ENCODE measurements around the gene FA2H.

Gene FA2H

DNA sequence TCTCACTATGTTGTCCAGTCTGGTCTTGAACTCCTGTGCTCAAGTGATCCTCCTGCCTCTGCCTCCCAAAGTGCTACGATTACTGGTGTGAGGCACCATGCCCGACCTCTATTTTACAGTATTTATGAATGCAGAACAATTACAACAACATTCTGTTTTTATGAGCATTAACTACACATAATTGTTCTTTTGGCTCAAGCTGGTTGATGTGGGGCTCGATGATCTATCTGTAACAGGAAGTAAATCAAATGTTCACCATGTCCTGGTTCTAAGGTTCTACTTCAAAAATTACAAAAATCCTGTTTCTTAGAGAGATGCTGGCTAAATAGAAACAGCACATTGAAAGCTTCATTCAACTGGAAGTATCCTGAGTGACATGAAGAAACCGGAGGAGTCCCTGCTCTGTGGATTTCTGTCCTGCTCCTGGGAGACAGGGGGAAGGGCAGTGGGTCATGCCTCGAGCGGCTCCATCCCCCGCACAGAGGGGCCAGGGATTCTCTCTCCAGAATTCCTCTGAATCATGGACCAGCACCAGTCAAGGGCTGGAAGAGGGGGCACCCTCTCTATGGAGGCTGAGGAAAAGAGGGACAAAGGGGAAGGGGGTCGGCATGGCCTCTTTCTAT lies 31.5 kb downstream of the FA2H start:
- Mint-ChIP-seq H3K4me1 (ENCODE audit: low read depth) (no peaks in the 10 kb centered on the region), H3K36me3 (ENCODE audit: low read depth) (no peaks in the 10 kb centered on the region), H3K4me3 (no peak overlapping the region)

DNA sequence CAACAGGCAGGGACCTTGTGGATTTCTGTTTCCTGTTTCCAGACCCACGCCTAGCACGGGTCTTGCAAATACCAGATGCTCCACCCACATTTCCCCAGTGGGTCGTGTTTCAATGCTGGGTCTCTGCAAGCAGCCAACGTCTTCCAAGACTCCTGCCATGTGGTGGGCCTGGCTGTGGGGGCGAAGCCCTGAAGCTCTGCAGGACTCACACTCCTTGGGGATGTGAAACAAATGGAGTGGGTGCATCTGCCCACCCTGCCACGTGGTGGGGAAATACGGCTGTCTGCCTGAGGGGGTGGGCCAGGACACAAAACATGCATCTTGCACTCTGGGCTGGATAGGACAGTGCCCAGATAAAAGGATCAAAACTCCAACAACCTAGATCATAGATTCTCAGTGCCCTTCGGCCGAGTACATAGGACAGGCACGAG lies 32.6 kb downstream of the FA2H start:
- no peaks in the 10 kb centered on the region for H3K4me1 Mint-ChIP-seq (ENCODE audit: low read depth)
- no peak overlapping the region for H3K27ac Mint-ChIP-seq

More for the DNA sequence above, 31.5 kb downstream of the FA2H start:
- Mint-ChIP-seq H3K9me3 (no peaks in the 10 kb centered on the region), H3K27me3 (no peaks in the 10 kb centered on the region), H3K27ac (no peak overlapping the region)

DNA sequence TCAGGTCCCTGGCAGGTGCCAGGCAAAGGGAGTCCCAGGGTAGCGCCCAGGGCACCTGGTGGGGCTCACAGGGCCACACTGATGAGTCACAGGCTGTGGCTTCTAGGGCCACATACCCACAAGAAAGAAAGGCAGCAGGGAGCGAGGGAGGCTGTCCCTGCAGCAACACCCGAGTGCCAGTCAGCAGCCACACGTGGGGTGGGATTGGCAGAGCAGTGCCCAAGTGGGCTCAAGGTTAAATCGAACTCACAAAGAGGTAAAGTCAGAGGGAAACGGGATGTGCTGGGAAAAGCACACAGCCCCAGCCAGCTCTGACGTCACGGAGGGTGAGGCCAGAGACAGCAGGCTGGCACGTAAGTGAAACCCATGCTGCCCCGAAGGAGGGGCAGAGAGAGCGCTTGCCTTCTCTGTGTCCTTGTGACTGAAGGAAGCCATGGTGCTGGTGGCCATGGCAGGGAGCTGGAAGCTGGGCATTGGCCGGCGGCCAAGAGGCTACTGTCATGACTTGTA lies 33.8 kb downstream of the FA2H start:
- no peaks in the 10 kb centered on the region for H3K4me1 Mint-ChIP-seq (ENCODE audit: low read depth)
- H3K36me3 Mint-ChIP-seq (ENCODE audit: low read depth), result no peaks in the 10 kb centered on the region
- H3K9me3 Mint-ChIP-seq, result no peaks in the 10 kb centered on the region
- no peak overlapping the region for H3K27ac Mint-ChIP-seq
- H3K27me3 Mint-ChIP-seq, result no peaks in the 10 kb centered on the region
- H3K4me3 Mint-ChIP-seq, result no peak overlapping the region

More for the DNA sequence above, 32.6 kb downstream of the FA2H start:
- H3K9me3 Mint-ChIP-seq, result no peaks in the 10 kb centered on the region
- no peak overlapping the region for H3K4me3 Mint-ChIP-seq
- H3K27me3 Mint-ChIP-seq, result no peaks in the 10 kb centered on the region
- H3K36me3 Mint-ChIP-seq (ENCODE audit: low read depth), result no peaks in the 10 kb centered on the region

DNA sequence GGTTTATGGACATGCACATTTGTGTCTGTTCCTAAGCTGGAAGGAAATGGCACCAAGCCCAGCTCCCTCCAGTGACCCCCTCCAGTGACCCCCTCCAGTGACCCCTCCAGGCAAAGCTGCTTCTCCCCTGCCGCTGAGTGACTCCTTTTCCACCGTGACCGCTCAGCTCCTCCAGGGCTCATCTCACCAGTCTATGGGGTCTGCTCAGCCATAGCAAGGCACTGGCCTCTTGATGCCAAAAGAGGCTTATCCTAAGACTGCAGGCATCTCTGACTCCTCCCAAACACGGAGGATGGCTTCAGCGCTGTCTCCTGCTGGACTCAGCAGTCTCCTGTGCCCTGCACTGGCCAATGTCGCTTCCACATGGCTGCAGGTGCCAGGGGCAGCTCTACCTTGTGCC lies 35.3 kb downstream of the FA2H start:
- H3K36me3 Mint-ChIP-seq (ENCODE audit: low read depth), result no peaks in the 10 kb centered on the region
- no peaks in the 10 kb centered on the region for H3K4me1 Mint-ChIP-seq (ENCODE audit: low read depth)
- no peaks in the 10 kb centered on the region for H3K27me3 Mint-ChIP-seq
- no peak overlapping the region for H3K4me3 Mint-ChIP-seq
- H3K27ac Mint-ChIP-seq, result no peak overlapping the region
- H3K9me3 Mint-ChIP-seq, result no peaks in the 10 kb centered on the region

DNA sequence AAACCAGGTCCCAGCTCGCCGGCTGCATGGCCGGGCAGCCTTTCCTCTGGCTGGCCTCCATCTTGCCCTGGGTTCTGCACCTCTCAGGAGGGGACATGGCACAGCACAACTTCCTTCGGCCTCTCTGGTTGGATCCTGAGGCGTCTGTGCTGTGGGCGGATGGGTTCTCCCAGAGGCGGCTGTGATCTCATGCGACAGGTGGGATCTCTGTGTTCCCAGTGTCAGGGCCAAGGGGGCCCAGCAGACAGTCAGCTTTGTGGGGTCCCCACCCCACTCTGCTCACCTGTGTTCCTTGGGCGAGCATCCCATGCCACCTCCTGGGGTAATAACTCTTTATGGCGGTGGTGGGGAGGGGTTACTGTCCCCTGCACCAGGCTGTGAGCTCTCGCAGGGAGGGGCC lies 35.8 kb downstream of the FA2H start:
- no peaks in the 10 kb centered on the region for H3K4me1 Mint-ChIP-seq (ENCODE audit: low read depth)
- no peaks in the 10 kb centered on the region for H3K9me3 Mint-ChIP-seq
- H3K27me3 Mint-ChIP-seq, result no peaks in the 10 kb centered on the region
- H3K4me3 Mint-ChIP-seq, result no peak overlapping the region
- no peak overlapping the region for H3K27ac Mint-ChIP-seq
- no peaks in the 10 kb centered on the region for H3K36me3 Mint-ChIP-seq (ENCODE audit: low read depth)

DNA sequence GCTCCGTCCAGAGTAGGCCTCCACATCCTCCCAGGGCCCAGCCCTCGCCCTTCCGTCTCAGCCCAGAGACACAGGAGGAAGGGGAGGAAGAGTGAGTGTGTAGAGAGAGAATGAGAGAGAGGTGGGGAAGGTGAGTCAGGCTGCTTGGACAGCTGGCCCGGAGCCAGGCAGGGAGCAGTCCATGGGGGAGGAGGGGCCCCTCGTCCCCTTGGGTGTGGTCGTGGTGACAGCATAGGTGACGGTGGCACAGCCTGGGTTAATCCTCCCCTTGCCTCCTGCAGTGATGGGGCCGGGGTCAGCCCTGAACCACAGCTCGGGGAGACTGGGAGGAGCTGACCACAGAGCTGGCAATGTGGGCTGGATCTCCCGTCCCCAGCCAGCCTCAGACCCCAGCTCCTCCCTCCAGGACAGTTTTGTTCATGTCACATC lies 36.5 kb downstream of the FA2H start:
- Mint-ChIP-seq H3K4me1 (ENCODE audit: low read depth) (no peaks in the 10 kb centered on the region), H3K27ac (no peak overlapping the region), H3K9me3 (no peaks in the 10 kb centered on the region), H3K4me3 (no peak overlapping the region), H3K27me3 (no peaks in the 10 kb centered on the region), H3K36me3 (ENCODE audit: low read depth) (no peaks in the 10 kb centered on the region)

DNA sequence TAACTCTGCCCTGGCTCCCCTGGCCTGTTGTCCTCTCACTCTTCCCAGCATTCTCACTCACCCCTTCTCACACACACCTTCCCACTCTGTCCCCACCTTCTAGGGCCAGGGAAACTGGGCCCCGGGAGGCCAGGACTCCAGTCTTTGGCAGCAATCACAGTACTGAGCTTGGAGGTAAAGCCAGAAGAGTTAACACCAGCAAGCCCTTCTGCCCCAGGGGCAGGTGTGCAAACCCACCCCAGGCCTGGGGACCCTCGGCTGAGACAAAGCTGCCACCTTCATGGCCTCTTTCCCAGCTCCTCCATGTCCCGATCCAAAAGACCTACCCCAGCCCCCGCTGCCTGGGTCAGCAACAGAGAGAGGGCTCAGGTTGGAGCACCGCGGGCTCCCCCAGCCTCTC lies 37.1 kb downstream of the FA2H start:
- H3K9me3 Mint-ChIP-seq, result no peaks in the 10 kb centered on the region
- H3K27me3 Mint-ChIP-seq, result no peaks in the 10 kb centered on the region
- H3K4me1 Mint-ChIP-seq (ENCODE audit: low read depth), result no peaks in the 10 kb centered on the region
- H3K4me3 Mint-ChIP-seq, result no peak overlapping the region
- no peaks in the 10 kb centered on the region for H3K36me3 Mint-ChIP-seq (ENCODE audit: low read depth)
- H3K27ac Mint-ChIP-seq, result no peak overlapping the region

DNA sequence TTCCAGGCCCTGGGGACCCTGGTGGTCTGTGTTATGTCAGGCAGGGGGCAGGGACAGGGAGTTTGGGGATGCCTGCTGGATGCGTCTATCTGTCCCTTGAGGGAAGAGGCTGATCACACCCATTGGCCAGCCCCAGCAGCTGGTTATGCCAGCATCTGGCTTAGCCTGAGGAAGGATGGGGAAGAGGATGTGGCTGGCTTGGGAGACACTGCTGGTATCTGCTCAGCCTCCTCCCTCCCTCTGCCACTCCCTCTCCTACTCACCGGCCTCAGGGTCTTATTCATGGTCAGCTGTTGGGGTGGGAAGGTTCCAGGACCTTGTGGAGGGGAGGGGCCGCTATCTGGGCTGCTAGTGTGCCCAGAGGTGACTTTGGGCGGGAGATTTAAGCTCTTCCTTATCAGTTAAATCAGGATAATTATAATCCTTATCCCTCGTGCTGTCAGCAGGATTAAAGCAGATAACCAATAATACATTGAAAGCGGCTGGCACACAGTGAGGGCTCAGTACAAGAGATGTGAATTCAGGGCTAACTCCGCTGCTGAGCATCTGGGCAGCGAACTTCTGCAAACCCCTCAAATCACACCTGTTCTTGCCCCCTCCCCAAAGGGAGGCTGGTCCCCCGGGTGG lies 38.0 kb downstream of the FA2H start:
- H3K4me1 Mint-ChIP-seq (ENCODE audit: low read depth), result no peaks in the 10 kb centered on the region
- H3K27ac Mint-ChIP-seq, result no peak overlapping the region
- no peaks in the 10 kb centered on the region for H3K9me3 Mint-ChIP-seq
- H3K4me3 Mint-ChIP-seq, result no peak overlapping the region
- no peaks in the 10 kb centered on the region for H3K27me3 Mint-ChIP-seq
- no peaks in the 10 kb centered on the region for H3K36me3 Mint-ChIP-seq (ENCODE audit: low read depth)

DNA sequence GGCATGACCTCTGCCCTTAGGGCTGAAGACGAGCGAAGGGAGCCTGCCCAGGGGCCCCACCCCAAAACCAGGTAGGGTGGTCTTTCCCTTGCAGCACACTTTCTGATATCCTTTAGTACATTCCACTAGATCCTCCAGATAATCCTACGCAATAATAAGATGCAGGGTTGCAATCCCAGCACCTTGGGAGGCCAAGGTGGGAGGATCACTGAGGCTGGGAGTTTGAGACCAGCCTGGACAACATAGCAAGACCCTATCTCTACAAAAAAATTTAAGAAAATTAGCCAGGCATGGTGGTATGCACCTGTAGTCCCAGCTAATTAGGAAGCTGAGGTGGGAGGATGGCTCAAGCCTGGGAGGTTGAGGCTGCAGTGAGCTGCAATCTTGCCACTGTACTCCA lies 39.1 kb downstream of the FA2H start:
- Mint-ChIP-seq H3K4me1 (ENCODE audit: low read depth) (no peaks in the 10 kb centered on the region), H3K36me3 (ENCODE audit: low read depth) (no peaks in the 10 kb centered on the region), H3K4me3 (no peak overlapping the region), H3K27me3 (no peaks in the 10 kb centered on the region), H3K9me3 (no peaks in the 10 kb centered on the region), H3K27ac (no peak overlapping the region)

DNA sequence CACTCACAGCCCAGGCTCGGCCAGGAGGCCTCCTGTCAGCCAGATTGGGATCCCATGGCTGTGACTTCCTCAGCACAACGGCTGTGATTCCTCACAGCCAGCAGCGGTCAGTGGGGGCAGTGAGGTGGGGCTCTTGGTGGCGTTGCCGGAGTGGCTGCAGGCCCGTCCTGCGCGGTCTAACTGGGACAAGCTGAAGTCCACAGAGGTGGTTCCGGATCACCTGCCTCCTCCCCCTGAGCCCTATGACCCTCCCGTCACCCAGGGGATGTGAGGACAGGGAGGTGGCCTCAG lies 39.5 kb downstream of the FA2H start:
- Mint-ChIP-seq H3K36me3 (ENCODE audit: low read depth) (no peaks in the 10 kb centered on the region), H3K27ac (no peak overlapping the region), H3K27me3 (no peaks in the 10 kb centered on the region), H3K9me3 (no peaks in the 10 kb centered on the region), H3K4me1 (ENCODE audit: low read depth) (peaks cover 3% of the 10 kb centered on the region), H3K4me3 (no peak overlapping the region)

DNA sequence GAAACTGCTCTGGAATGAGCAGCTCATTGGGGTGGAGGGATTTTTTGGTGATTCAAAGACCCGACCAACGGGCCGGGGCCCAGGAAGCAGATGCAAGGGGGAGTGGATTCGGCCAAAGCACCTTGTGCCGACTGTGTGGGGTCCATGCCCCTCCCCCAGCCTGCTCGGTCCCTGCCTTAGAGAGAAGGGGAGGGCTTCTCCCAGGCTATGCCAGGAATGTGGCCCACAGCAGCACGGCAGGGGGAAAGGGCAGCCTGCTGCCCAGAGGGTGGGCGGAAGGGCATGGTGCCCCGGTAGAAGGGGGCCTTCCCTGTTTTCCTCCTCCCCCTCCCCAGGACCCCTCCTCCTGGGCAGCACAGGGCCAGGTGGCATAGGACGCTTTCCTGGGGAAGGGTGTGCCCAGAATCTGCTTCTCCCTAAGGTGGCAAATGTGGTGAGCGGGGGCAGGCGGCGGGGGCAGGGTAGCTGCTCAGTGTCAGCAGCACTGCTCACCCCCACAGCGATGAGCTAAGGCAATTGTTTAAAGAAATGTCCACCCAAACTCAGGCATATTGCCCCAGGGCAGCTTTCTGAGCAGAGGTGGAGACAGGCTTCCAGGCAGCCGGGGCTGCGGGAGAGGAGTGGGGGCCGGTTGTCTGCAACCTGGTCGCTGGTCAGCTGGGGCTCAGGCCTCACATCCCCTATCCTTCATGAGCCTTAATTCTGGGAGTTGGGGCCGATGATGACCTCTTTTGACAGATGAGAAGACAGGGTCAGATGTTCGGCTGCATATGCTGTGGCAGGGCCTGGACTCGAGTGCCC lies 40.1 kb downstream of the FA2H start:
- Mint-ChIP-seq H3K27me3 (no peaks in the 10 kb centered on the region), H3K27ac (no peak overlapping the region), H3K4me3 (no peak overlapping the region), H3K9me3 (no peaks in the 10 kb centered on the region), H3K4me1 (ENCODE audit: low read depth) (peaks cover 3% of the 10 kb centered on the region), H3K36me3 (ENCODE audit: low read depth) (no peaks in the 10 kb centered on the region)

DNA sequence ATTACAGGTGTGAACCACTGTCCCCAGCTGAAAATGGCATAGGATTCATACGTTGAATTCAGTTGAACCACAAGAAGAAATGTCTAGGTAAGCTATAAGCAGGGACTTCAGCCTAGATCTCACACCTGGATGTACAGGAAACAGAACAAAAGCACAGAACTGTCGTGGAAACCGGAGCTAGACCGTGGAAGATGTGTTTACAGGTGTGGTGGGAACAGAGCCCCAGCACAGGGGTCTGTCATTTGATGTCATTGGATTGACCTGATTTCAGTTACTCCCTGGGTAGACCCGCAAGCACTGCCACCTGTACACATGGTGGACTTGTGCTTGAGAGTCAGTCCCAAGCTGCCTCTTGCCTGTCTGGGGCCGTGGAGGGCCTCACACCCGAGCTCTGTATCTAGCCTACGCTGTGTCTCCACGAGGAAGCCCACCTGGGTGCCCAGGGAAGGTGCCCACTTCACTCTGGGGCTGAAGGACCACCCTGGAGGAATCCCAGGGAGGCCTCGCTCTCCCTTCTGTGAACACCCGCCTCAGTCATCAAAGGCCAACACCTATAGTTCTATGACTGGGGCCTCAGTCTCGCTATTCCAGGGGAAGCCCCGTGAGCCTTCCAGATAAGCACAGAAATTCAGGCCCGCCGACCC lies 41.8 kb downstream of the FA2H start:
- H3K4me1 Mint-ChIP-seq (ENCODE audit: low read depth), result peaks cover 3% of the 10 kb centered on the region
- no peak overlapping the region for H3K27ac Mint-ChIP-seq
- no peak overlapping the region for H3K4me3 Mint-ChIP-seq
- no peaks in the 10 kb centered on the region for H3K36me3 Mint-ChIP-seq (ENCODE audit: low read depth)
- H3K9me3 Mint-ChIP-seq, result no peaks in the 10 kb centered on the region
- H3K27me3 Mint-ChIP-seq, result no peaks in the 10 kb centered on the region

DNA sequence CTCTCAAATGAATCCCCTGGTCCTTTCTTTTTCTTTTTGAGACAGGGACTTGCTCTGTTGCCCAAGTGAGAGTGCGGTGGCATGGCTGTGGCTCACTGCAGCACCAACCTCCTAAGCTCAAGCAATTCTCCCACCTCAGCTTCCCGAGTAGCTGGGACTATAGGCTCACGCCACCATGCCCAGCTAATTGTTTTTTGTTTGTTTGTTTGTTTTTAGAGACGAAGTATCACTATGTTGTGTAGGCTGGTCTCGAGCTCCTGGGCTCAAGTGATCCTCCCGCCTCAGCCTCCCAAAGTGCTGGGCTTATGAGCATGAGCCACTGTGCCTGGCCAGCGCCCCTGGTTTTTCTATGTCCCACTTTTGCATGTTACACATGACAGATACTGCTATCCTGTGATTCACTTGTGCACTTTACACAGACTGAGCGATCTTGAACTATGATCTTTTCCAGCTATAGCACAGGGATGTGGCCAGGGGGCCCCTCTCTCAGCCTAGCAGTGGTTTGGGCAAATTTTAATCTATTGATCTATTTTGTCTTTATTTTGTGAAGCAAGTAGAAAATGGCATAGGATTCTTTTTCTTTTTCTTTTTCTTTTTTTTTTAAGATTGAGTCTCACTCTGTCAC lies 42.7 kb downstream of the FA2H start:
- Mint-ChIP-seq H3K36me3 (ENCODE audit: low read depth) (no peaks in the 10 kb centered on the region), H3K4me1 (ENCODE audit: low read depth) (peaks cover 3% of the 10 kb centered on the region), H3K4me3 (no peak overlapping the region), H3K27me3 (no peaks in the 10 kb centered on the region), H3K9me3 (peaks cover 4% of the 10 kb centered on the region), H3K27ac (no peak overlapping the region)

DNA sequence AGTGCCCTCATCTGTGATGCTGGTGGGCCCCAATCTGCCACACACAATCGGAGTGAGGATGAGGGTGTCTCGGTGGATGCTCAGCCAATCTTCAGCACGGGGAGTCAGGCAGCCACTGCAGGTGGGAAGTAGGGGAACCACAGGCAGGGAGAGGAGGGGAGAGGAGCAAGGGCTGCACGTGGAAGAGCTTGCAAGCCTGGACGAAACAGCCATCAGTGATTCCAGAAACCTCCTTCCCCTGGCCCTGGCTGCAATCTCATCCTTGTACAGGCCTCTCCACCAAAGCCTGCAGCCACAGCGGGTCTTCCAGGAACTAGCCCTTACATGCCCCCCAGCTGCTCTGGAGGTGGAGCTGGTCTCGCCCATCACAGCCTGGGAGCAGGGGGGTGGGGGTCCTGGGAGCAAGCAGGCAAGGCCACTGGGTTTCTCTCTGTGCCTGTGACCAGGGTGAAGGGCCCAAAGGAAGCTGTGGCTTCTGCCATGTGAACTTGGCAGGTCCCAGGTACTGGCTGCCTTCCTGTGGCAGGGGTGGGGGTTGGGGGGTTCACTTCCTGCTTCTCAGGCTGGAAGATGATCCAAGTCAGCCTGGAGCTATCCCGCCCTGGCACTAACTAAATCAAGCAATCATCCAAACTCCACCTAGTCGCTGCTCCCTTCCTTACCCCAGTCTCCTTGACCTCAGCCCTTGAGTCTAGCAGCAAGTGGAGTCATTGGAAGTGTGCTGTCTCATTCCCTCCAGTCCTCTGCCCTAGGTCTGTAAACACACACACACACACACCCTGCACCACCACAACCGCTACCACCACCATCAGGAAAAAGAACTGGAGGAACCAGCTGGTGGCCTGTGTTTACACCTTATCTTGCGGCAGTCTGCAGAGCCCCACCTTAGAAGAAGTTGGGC lies 44.6 kb downstream of the FA2H start:
- H3K36me3 Mint-ChIP-seq (ENCODE audit: low read depth), result no peaks in the 10 kb centered on the region
- no peaks in the 10 kb centered on the region for H3K27me3 Mint-ChIP-seq
- H3K4me1 Mint-ChIP-seq (ENCODE audit: low read depth), result peaks cover 3% of the 10 kb centered on the region
- H3K27ac Mint-ChIP-seq, result no peak overlapping the region
- no peak overlapping the region for H3K4me3 Mint-ChIP-seq
- H3K9me3 Mint-ChIP-seq, result peaks cover 6% of the 10 kb centered on the region

Data from stimulated activated naive CD8-positive, alpha-beta T cell treated with anti-CD3 and anti-CD28 coated beads, Interleukin-15, Interleukin-2, amounts not matched to agents 100 ng/mL and 50 ng/mL, for 24 hours (primary cell).